NCI-H524 (cell line): ENCODE measurements around the gene CRTC3.

ENCODE experiments used
- DNase-seq, 2 experiments: peaks; one replicate each; lab custom pipeline; 2025; lab: John Stamatoyannopoulos, UW

Gene CRTC3

GRCh38 chr15:90562669-90563068 is 32.9 kb downstream of the CRTC3 start:
- no peak for DNase-seq

GRCh38 chr15:90563463-90563862 is 33.7 kb downstream of the CRTC3 start:
- no peak for DNase-seq

- DNase-seq = no peak
Observed at GRCh38 chr15:90564051-90564450, 34.3 kb downstream of the CRTC3 start.

GRCh38 chr15:90564590-90564989 is 34.9 kb downstream of the CRTC3 start:
- no peak for DNase-seq

GRCh38 chr15:90565866-90566265 is 36.1 kb downstream of the CRTC3 start:
- DNase-seq = no peak

- no peak for DNase-seq
Observed at GRCh38 chr15:90570643-90571042, 40.9 kb downstream of the CRTC3 start.

- no peak for DNase-seq
Observed at GRCh38 chr15:90571063-90571541, 41.4 kb downstream of the CRTC3 start.

- DNase-seq = no peak
Observed at GRCh38 chr15:90572893-90573292, 43.2 kb downstream of the CRTC3 start.

- peak in 1 of 2 experiments; percentile 31 for DNase-seq
Observed at GRCh38 chr15:90576711-90577389, 47.1 kb downstream of the CRTC3 start.

GRCh38 chr15:90579213-90579612 is 49.5 kb downstream of the CRTC3 start:
- no peak for DNase-seq

GRCh38 chr15:90580099-90580498 is 50.4 kb downstream of the CRTC3 start:
- no peak for DNase-seq

- no peak for DNase-seq
Observed at GRCh38 chr15:90580541-90580940, 50.8 kb downstream of the CRTC3 start.

GRCh38 chr15:90580946-90581345 is 51.2 kb downstream of the CRTC3 start:
- no peak for DNase-seq

- no peak for DNase-seq
Observed at GRCh38 chr15:90581771-90582352, 52.1 kb downstream of the CRTC3 start.

- no peak for DNase-seq
Observed at GRCh38 chr15:90582553-90582952, 52.8 kb downstream of the CRTC3 start.

- peak in 1 of 2 experiments; percentile 21 for DNase-seq
Observed at GRCh38 chr15:90583471-90584252, 53.9 kb downstream of the CRTC3 start.

- no peak for DNase-seq
Observed at GRCh38 chr15:90584841-90585240, 55.1 kb downstream of the CRTC3 start.

- no peak for DNase-seq
Observed at GRCh38 chr15:90585863-90586262, 56.1 kb downstream of the CRTC3 start.

GRCh38 chr15:90586948-90587347 is 57.2 kb downstream of the CRTC3 start:
- no peak for DNase-seq

GRCh38 chr15:90588427-90588826 is 58.7 kb downstream of the CRTC3 start:
- peak in 1 of 2 experiments; percentile 26 for DNase-seq

GRCh38 chr15:90591524-90591923 is 61.8 kb downstream of the CRTC3 start:
- no peak for DNase-seq

GRCh38 chr15:90592131-90592881 is 62.6 kb downstream of the CRTC3 start:
- DNase-seq = no peak
